Kidney (tissue), 14 donors: ENCODE measurements around the gene WNT3A. TPM values are rescaled to one million over a fixed set of nuclear protein-coding genes. Genes with fewer than 3 reads are reported as not detected.

Source experiments
- DNase-seq, 5 donors: peaks; one replicate each; pipeline ENCODE4 v3.0.0-alpha.2; 2013 to 2020
- FAIRE-seq: peaks from 2 replicates; lab custom pipeline; 2012; peaks lifted over from hg19 to GRCh38; lab: Jason Lieb, UNC
- H3K27ac ChIP-seq, 2 donors: one replicate each; pipeline ENCODE4 v1.7.0; 2013; ENCODE audit warnings: low read depth in 2 of 2, low read length in 2 of 2, inconsistent platforms in 1 of 2
- H3K27me3 ChIP-seq: one replicate; pipeline ENCODE4 v1.7.1; 2013; ENCODE audit warnings: low read length, inconsistent platforms; ENCODE audit not compliant: control insufficient read depth, insufficient read depth
- H3K36me3 ChIP-seq, 3 donors: one replicate each; pipeline versions ENCODE4 v1.7.0 to v1.7.1; 2013; ENCODE audit warnings: low read length in 3 of 3, control low read depth in 1 of 3, inconsistent platforms in 1 of 3; ENCODE audit not compliant: insufficient read depth in 3 of 3, control insufficient read depth in 2 of 3
- H3K4me1 ChIP-seq, 3 donors: one replicate each; pipeline versions ENCODE4 v1.7.0 to v1.7.1; 2013; ENCODE audit warnings: low read length in 3 of 3, inconsistent platforms in 1 of 3, low read depth in 1 of 3; ENCODE audit not compliant: control insufficient read depth in 2 of 3, insufficient read depth in 2 of 3
- H3K4me3 ChIP-seq, 3 donors: one replicate each; pipeline versions ENCODE4 v1.7.0 to v1.8.1; 2013; ENCODE audit warnings: low read length in 3 of 3, control low read depth in 1 of 3, inconsistent platforms in 1 of 3
- H3K9ac ChIP-seq, 3 donors: one replicate each; pipeline versions ENCODE4 v1.7.0 to v1.7.1; 2013; ENCODE audit warnings: low read length in 3 of 3, control low read depth in 1 of 3, inconsistent platforms in 1 of 3
- H3K9me3 ChIP-seq, 3 donors: one replicate each; pipeline versions ENCODE4 v1.7.0 to v1.7.1; 2013; ENCODE audit warnings: low read length in 3 of 3, control low read depth in 1 of 3, inconsistent platforms in 1 of 3; ENCODE audit not compliant: control insufficient read depth in 2 of 3, insufficient read depth in 1 of 3
- intact Hi-C: fragments of 100-400 bp; cut with DNase I; formaldehyde crosslinking; loops from one replicate; pipeline ENCODE4 v1.11.1; 2022
- polyA plus RNA-seq: library from polyadenylated mRNA; stranded (reverse); fragments of 350-450 nt; fragmentation: Illumina TruSeq; extraction: RNeasy Lipid Tissue Mini Kit (QIAGEN cat#74804); gene quantifications from one replicate; pipeline ENCODE4 v1.2.3, GENCODE V29; 2014; ENCODE audit warnings: low read depth, low replicate concordance; ENCODE audit not compliant: insufficient read depth
- total RNA-seq: library from RNA; stranded (reverse); fragmentation: NEBNext Ultra II Directional; extraction: Animal tissue kit (Norgen Biotek cat#: 25700); gene quantifications from one replicate; pipeline ENCODE4 v1.2.1, GENCODE V29; 2021
- TF ChIP-seq, protein P1 (sequence below): IDR thresholded peaks from 3 replicates; pipeline ENCODE4 v1.5.1; 2012; ENCODE audit warnings: mild to moderate bottlenecking, moderate library complexity, borderline replicate concordance; ENCODE audit not compliant: insufficient read depth; ENCODE audit errors: extremely low read depth
- donor health status: control.
- donor health status: control.
- donor health status: control.
- donor health status: control.
- donor health status: control.
- donor health status: DM: yes; HTN: yes; CAD: no.
- donor health status: Normal renal cell carcinoma (clear cell type).

The WNT3A gene
- total and polyA plus RNA-seq, 2 donors from 2014 or later, result not detected

- Histone ChIP-seq H3K4me1 (peaks cover 0 to 11% (median 0%) of the 10 kb centered on the region in 3 donors), H3K36me3 (no peaks in the 10 kb centered on the region), H3K27ac (no peak overlapping the region), H3K27me3 (no peaks in the 10 kb centered on the region), H3K9me3 (no peaks in the 10 kb centered on the region), H3K4me3 (no peak overlapping the region), H3K9ac (no peak overlapping the region)
- TF ChIP-seq, protein P1, sequence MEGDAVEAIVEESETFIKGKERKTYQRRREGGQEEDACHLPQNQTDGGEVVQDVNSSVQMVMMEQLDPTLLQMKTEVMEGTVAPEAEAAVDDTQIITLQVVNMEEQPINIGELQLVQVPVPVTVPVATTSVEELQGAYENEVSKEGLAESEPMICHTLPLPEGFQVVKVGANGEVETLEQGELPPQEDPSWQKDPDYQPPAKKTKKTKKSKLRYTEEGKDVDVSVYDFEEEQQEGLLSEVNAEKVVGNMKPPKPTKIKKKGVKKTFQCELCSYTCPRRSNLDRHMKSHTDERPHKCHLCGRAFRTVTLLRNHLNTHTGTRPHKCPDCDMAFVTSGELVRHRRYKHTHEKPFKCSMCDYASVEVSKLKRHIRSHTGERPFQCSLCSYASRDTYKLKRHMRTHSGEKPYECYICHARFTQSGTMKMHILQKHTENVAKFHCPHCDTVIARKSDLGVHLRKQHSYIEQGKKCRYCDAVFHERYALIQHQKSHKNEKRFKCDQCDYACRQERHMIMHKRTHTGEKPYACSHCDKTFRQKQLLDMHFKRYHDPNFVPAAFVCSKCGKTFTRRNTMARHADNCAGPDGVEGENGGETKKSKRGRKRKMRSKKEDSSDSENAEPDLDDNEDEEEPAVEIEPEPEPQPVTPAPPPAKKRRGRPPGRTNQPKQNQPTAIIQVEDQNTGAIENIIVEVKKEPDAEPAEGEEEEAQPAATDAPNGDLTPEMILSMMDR, result no peak
- DNase-seq (peak in 2 of 5 donors; percentile 46 to 48), FAIRE-seq (no peak)
- intact Hi-C loops, result no loop called here
Observed at GRCh38 chr1:228079013-228079412, 72.2 kb downstream of the WNT3A start.

- H3K4me1 ChIP-seq, result peaks cover 0 to 18% (median 3%) of the 10 kb centered on the region in 3 donors
- intact Hi-C loops, result no loop called here
- H3K9me3 ChIP-seq, result no peaks in the 10 kb centered on the region
- no peak overlapping the region for H3K27ac ChIP-seq
- no peaks in the 10 kb centered on the region for H3K27me3 ChIP-seq
- no peaks in the 10 kb centered on the region for H3K36me3 ChIP-seq
- H3K9ac ChIP-seq, result no peak overlapping the region
- FAIRE-seq, result no peak
- TF ChIP-seq, protein P1, result no peak
- peak in 1 of 5 donors; percentile 32 for DNase-seq
- H3K4me3 ChIP-seq, result no peak overlapping the region
Observed at GRCh38 chr1:228079601-228080263, 72.9 kb downstream of the WNT3A start.

GRCh38 chr1:228081144-228081543, 74.3 kb downstream of the WNT3A start:
- H3K4me3 ChIP-seq, result peak overlapping the region in 2 of 3 donors; percentile 84 to 97
- no peaks in the 10 kb centered on the region for H3K36me3 ChIP-seq
- H3K4me1 ChIP-seq, result peaks cover 4 to 32% (median 15%) of the 10 kb centered on the region in 3 donors
- H3K27me3 ChIP-seq, result no peaks in the 10 kb centered on the region
- TF ChIP-seq, protein P1, result no peak
- DNase-seq (peak in 2 of 5 donors; percentile 60 to 63), FAIRE-seq (no peak)
- intact Hi-C loops, result no loop called here
- H3K9me3 ChIP-seq, result no peaks in the 10 kb centered on the region
- peak overlapping the region in 2 of 3 donors; percentile 54 to 82 for H3K9ac ChIP-seq
- no peak overlapping the region for H3K27ac ChIP-seq
